Putamen (tissue), 1 donor: ENCODE measurements around the gene FBP1.
A peak's percentile ranks its signal among the peaks of the same experiment; 100 is the strongest.

ENCODE experiments used
- DNase-seq: peaks from one replicate; pipeline ENCODE4 v3.0.0-alpha.2; 2016; ENCODE audit warnings: low spot score

FBP1 gene

GRCh38 chr9:94639061-94639998 lies at the start of gene FBP1:
TSS of gene FBP1 (minus strand) at chr9:94639518. CDS start at chr9:94639310, 208 bp downstream.
- DNase-seq, result no peak

- DNase-seq, result no peak
Observed at GRCh38 chr9:94687451-94687850, 48.1 kb upstream of the FBP1 start.

DNA sequence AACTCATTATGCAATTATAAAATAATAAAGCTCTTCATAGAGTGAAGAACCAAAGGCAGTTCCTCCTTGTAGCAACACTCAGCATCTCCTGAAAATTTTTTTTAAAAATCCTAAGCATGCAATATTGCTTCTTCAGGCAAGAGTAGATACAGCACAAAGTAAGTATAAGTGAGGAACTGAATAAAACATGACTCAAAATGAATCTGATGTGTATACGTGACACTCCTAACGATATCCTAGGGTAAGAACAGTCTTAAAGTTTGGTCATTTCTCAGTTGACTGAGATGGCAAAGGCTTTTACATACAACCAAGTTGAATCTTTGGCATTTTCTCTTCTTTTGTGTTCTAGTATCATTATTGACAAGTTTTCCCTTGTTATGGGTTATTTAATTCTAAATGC lies 46.0 kb upstream of the FBP1 start:
- DNase-seq, result no peak

GRCh38 chr9:94681508-94681907 lies 42.2 kb upstream of the FBP1 start:
- DNase-seq, result peak; percentile 83

DNA sequence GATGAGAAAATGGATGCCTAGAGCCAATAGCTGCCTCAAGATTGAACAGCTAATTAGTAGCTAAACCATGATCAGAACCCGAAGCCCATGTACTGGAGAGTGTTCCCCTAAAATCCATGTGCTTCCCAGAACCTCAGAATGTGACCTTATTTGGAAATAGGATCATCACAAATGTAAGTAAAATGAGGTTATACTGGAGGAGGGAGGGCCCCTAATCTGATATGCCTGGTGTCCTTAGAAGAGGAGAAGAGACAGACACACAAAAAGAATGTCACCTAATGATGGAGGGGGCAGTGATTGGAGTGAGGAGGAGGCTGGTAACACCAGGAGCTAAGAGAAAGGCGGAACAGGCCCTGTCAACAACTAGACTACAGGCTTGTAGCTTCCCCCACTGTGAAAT lies 41.3 kb upstream of the FBP1 start:
- DNase-seq, result no peak

GRCh38 chr9:94680020-94680419 lies 40.7 kb upstream of the FBP1 start:
- DNase-seq, result no peak

GRCh38 chr9:94679587-94679986 lies 40.3 kb upstream of the FBP1 start:
- no peak for DNase-seq

- DNase-seq, result no peak
Observed at GRCh38 chr9:94677929-94678328, 38.6 kb upstream of the FBP1 start.

- DNase-seq, result no peak
Observed at GRCh38 chr9:94676446-94677131, 37.3 kb upstream of the FBP1 start.

- DNase-seq, result no peak
Observed at GRCh38 chr9:94675008-94675881, 35.9 kb upstream of the FBP1 start.

- DNase-seq, result no peak
Observed at GRCh38 chr9:94672811-94673487, 33.6 kb upstream of the FBP1 start.

DNA sequence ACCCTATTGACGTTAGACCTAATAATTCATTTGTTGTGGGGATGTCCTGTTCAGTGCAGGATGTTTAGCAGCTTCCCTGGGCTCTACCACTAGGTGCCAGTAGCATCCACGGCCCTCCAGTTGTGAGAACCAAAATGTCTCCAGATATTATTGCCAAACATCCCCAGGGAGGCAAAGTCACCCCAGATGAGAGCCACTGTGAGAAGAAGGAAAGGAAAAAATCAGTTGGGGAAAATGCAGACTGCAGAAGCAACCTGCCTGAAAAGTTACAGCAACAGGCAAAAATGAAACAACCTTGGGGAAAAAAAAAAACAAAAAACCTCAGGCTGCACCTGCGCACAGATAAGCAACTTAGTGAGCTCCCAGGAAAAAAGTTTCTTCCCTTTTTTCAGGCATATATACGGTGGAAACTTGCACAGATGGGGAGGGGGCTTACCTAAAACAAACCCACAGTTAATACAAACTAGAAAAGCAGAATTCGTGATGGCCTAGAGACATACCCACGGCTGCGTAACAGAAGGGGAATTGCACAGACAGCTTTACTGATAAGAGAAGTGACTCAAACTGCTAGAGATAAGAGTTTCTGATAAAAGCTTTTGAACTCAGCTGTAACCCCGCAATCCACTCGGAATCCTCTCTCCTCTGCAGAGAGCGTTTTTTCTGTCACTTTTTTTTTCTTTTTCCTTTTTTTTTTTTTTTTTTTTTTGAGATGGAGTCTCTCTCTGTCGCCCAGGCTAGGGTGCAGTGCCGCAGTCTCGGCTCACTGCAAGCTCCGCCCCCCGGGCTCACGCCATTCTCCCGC lies 29.8 kb upstream of the FBP1 start:
- peak; percentile 47 for DNase-seq

DNA sequence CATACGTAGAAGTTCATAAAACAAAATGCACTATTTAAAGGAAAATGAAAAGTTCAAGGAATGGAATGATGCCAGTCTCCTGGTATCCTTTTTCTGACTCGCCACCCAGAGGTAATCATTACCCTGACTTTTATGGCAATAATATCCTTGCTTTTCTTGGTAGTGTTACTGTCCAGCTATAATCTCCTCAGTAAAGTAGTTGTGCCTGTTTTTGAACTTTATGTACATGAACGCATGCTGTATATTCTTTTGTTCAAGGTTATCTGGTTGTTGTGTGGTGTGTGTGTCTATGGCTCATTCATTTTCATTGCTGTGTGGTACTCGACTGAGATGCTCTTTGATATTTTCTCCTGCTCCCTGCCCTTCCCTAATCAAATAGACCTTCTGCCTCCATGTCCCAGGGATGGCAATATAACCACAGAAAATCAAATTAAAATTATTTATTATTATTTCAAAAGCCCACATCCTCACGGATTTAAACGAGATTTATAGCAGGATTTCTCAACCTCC lies 29.2 kb upstream of the FBP1 start:
- no peak for DNase-seq

DNA sequence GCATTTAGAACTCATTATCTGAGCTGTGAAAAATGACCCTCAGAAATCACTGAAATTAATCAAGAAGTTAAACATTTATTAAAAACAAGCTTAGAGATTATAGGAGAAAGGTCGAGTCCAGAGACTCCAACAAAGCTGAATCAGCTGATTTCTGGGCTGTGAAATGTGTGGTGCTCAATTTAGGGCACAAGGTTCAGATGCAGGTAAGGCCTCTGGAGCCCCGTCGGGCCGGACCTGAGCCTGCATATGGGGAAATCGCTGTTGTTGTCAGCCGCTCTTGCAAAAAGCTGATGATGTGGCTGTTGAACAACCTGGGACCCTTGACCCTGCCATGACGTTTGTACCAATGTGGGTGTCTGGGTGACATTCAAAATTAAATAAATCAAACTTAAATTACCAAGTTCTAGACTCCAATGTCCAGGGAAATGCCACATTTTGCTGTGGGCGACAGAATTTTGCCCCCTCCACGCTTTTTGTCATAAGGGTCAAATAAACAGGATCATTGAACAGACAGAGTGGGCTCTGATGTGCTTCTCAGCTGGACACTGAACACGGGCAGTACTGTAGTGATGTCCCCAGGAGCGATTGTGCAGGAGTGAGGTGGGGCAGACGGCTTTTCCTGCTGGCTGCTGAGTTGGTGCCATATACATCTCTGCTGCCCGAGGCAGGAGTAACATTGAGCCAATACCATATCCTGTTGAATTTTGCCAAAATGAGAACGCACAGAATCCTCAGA lies 27.2 kb upstream of the FBP1 start:
- DNase-seq, result no peak

DNA sequence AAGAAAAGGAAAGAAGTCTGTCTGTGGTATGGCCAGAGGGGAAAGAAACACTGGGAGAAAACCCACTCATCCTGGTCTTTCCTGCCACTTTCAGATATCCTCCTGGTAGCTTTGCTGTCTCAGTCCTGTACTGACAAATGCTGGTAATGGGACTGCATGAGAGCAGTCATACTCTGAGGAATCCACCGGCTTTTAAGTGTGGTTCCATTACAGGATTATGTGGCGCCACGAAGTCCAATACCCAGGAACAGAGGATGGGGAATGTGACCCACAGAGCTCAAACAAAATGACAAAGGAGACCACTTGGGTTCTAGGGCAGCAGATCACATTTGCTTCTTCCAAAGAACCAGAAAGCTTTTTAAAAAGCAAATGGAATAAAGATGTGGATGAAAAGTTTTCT lies 26.3 kb upstream of the FBP1 start:
- no peak for DNase-seq

DNA sequence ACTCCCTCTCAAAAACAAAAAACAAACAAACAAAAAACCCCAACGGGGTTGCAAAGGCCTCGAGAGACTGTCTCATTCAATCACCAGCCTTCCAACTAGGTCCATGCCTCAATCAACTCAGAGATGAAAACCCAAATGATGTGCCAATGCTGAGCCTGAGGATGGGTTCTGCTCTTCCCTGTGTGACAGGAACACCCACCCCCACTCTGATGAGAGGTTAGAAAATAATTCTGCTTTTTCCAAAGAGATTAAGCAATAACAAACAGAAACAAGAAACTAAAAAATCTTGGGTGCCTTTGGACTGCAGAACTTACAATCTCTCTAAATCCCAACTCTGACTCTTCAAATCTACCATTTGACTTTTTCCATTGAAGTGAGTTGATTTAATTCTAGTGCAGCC lies 25.5 kb upstream of the FBP1 start:
- no peak for DNase-seq

GRCh38 chr9:94663640-94664039 lies 24.3 kb upstream of the FBP1 start:
- DNase-seq, result no peak

DNA sequence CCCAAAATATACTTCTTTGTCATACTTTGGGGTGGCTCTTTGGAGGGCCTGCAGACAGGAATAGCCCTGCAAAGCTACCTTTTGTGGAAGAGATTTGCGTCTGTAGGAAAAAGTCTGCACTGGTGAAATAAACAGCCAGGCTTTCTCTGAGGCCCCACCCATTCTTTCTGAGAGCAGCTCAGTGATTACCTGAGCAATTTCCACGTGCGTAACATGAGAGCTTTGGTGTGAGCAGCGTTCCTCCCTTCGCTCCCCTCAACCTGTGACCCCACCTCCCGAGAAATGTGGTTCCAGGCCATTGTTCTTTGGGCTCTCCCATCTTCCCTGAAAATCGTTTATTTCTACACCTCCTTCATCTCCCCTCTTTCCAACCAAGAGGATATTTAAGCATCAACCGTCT lies 23.8 kb upstream of the FBP1 start:
- DNase-seq, result no peak

DNA sequence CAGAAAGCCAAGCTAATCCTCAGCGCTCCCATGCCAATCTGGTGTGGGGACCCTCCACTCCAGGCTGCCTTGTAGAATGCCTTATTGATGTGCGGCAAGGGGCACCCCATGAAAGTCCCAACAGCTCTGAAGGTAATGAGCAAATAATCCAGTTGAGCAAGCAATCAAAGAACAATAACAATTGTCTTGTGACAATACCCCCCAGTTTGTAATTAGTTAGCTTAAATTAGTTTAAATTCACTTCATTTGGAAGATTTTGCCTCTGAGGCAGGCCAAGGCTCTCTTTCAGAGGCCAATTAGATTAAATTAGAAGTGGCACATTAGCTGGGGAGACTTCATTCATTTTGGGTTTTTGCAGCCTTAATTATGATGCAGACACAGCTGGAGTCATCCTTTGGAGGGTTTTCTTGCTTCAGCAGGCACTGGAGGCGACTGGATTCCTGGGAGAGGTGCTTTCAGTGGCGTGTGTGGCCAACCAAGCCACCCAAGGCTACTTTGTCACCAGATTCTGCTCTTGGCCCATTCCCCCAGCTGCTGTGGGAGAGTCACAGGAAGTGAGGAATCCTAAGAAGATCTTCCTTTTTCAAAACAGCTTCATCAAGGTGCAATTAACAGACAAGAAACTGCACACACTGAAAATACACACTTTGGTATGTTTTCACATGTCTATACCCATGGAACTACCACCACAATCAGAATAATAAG lies 17.9 kb upstream of the FBP1 start:
- DNase-seq, result no peak
